ENCODE measurements around the gene OR52N4.
"Not testable (repeated sequence)": the region's sequence is repeated elsewhere in the genome, so short reads cannot be mapped to it uniquely, and the experiment has no call there.

Gene OR52N4

GRCh38 chr11:5753943-5754342 lies at the start of gene OR52N4:
TSS of gene OR52N4 (plus strand) at chr11:5754243. CDS start at chr11:5754741, 498 bp downstream.
- no peak for DNase-seq (ENCODE audit: low read depth in 2 of 2, low spot score in 1 of 2)

- no peak for DNase-seq (ENCODE audit: low read depth in 2 of 2, low spot score in 1 of 2)
Observed at GRCh38 chr11:5705688-5706087, 48.4 kb upstream of the OR52N4 start.

- DNase-seq (ENCODE audit: low read depth in 2 of 2, low spot score in 1 of 2) = no peak
Observed at GRCh38 chr11:5712507-5712906, 41.5 kb upstream of the OR52N4 start.

- no peak for DNase-seq (ENCODE audit: low read depth in 2 of 2, low spot score in 1 of 2)
Observed at GRCh38 chr11:5713695-5714094, 40.3 kb upstream of the OR52N4 start.

- DNase-seq (ENCODE audit: low read depth in 2 of 2, low spot score in 1 of 2) = not testable (repeated sequence)
Observed at GRCh38 chr11:5716518-5716917, 37.5 kb upstream of the OR52N4 start.

- DNase-seq (ENCODE audit: low read depth in 2 of 2, low spot score in 1 of 2) = no peak
Observed at GRCh38 chr11:5719703-5720495, 34.1 kb upstream of the OR52N4 start.

GRCh38 chr11:5722622-5723021 lies 31.4 kb upstream of the OR52N4 start:
- no peak for DNase-seq (ENCODE audit: low read depth in 2 of 2, low spot score in 1 of 2)

GRCh38 chr11:5726351-5726750 lies 27.7 kb upstream of the OR52N4 start:
- no peak for DNase-seq (ENCODE audit: low read depth in 2 of 2, low spot score in 1 of 2)

- DNase-seq (ENCODE audit: low read depth in 2 of 2, low spot score in 1 of 2) = no peak
Observed at GRCh38 chr11:5727691-5728090, 26.4 kb upstream of the OR52N4 start.

GRCh38 chr11:5736396-5736795 lies 17.6 kb upstream of the OR52N4 start, which contains the start of gene OR56B1:
TSS of gene OR56B1 (plus strand) at chr11:5736448. CDS start at chr11:5736517, 69 bp downstream.
- DNase-seq (ENCODE audit: low read depth in 2 of 2, low spot score in 1 of 2) = no peak

- DNase-seq (ENCODE audit: low read depth in 2 of 2, low spot score in 1 of 2) = no peak
Observed at GRCh38 chr11:5737091-5737490, 17.0 kb upstream of the OR52N4 start.

GRCh38 chr11:5737670-5738392 lies 16.2 kb upstream of the OR52N4 start:
- DNase-seq (ENCODE audit: low read depth in 2 of 2, low spot score in 1 of 2) = no peak

GRCh38 chr11:5738431-5738830 lies 15.6 kb upstream of the OR52N4 start:
- DNase-seq (ENCODE audit: low read depth in 2 of 2, low spot score in 1 of 2) = no peak

- DNase-seq (ENCODE audit: low read depth in 2 of 2, low spot score in 1 of 2) = no peak
Observed at GRCh38 chr11:5746614-5747013, 7.4 kb upstream of the OR52N4 start.

- DNase-seq (ENCODE audit: low read depth in 2 of 2, low spot score in 1 of 2) = no peak
Observed at GRCh38 chr11:5749836-5750235, 4.2 kb upstream of the OR52N4 start.

GRCh38 chr11:5767056-5767455 lies 13.0 kb downstream of the OR52N4 start:
- DNase-seq (ENCODE audit: low read depth in 2 of 2, low spot score in 1 of 2) = no peak

- no peak for DNase-seq (ENCODE audit: low read depth in 2 of 2, low spot score in 1 of 2)
Observed at GRCh38 chr11:5783255-5783654, 29.2 kb downstream of the OR52N4 start, which contains the start of gene OR52N5. TSS of gene OR52N5 (minus strand) at chr11:5783355. CDS start at chr11:5778634, 4,721 bp downstream.

- no peak for DNase-seq (ENCODE audit: low read depth in 2 of 2, low spot score in 1 of 2)
Observed at GRCh38 chr11:5791165-5791564, 37.1 kb downstream of the OR52N4 start, which contains the start of gene OR52N1. TSS of gene OR52N1 (minus strand) at chr11:5791265. CDS start at chr11:5788816, 2,449 bp downstream.

GRCh38 chr11:5796541-5796940 lies 42.5 kb downstream of the OR52N4 start:
- DNase-seq (ENCODE audit: low read depth in 2 of 2, low spot score in 1 of 2) = no peak

- DNase-seq (ENCODE audit: low read depth in 2 of 2, low spot score in 1 of 2) = no peak
Observed at GRCh38 chr11:5803982-5804381, 49.9 kb downstream of the OR52N4 start.
